RWPE2 (cell line): Measurements from ENCODE around the gene ACTG2.

ENCODE experiments used
- ATAC-seq: fragments of 200-7000 bp; cut with Tn5 transposase; 3 replicates; pipeline ENCODE4 v1.9.1; 2021; ENCODE audit warnings: low read depth
- DNase-seq: peaks from one replicate; pipeline ENCODE4 v3.0.0-alpha.2; 2020; ENCODE audit warnings: low spot score
- H3K27ac ChIP-seq: fragments of 450-650 bp; 2 replicates; pipeline ENCODE4 v1.5.1; 2017; ENCODE audit warnings: mild to moderate bottlenecking; ENCODE audit not compliant: poor library complexity, severe bottlenecking
- H3K27me3 ChIP-seq: fragments of 250-450 bp; sonication (Bioruptor Pico); 2 replicates; pipeline ENCODE4 v1.5.1; 2021; ENCODE audit warnings: mild to moderate bottlenecking, moderate library complexity; ENCODE audit not compliant: insufficient read depth, poor library complexity, severe bottlenecking
- H3K36me3 ChIP-seq: fragments of 250-450 bp; sonication (Bioruptor Pico); 2 replicates; pipeline ENCODE4 v1.5.1; 2020; ENCODE audit warnings: low read depth, mild to moderate bottlenecking, moderate library complexity
- H3K4me1 ChIP-seq: fragments of 250-450 bp; sonication (Bioruptor Pico); 2 replicates; pipeline ENCODE4 v1.5.1; 2021; ENCODE audit warnings: mild to moderate bottlenecking, moderate library complexity; ENCODE audit not compliant: insufficient read depth, poor library complexity, severe bottlenecking
- H3K4me3 ChIP-seq: fragments of 250-450 bp; sonication (Bioruptor Pico); 2 replicates; pipeline ENCODE4 v1.5.1; 2021; ENCODE audit warnings: mild to moderate bottlenecking, moderate library complexity; ENCODE audit not compliant: severe bottlenecking
- H3K9me3 ChIP-seq: fragments of 250-450 bp; sonication (Bioruptor Pico); 2 replicates; pipeline ENCODE4 v1.5.1; 2021; ENCODE audit warnings: mild to moderate bottlenecking, moderate library complexity; ENCODE audit not compliant: severe bottlenecking
- TF ChIP-seq, protein P1 (sequence below): fragments of 450-650 bp; IDR thresholded peaks from one replicate; pipeline ENCODE4 v1.5.1; 2017; ENCODE audit warnings: mild to moderate bottlenecking, moderate library complexity; ENCODE audit not compliant: poor library complexity, severe bottlenecking

The ACTG2 gene

DNA sequence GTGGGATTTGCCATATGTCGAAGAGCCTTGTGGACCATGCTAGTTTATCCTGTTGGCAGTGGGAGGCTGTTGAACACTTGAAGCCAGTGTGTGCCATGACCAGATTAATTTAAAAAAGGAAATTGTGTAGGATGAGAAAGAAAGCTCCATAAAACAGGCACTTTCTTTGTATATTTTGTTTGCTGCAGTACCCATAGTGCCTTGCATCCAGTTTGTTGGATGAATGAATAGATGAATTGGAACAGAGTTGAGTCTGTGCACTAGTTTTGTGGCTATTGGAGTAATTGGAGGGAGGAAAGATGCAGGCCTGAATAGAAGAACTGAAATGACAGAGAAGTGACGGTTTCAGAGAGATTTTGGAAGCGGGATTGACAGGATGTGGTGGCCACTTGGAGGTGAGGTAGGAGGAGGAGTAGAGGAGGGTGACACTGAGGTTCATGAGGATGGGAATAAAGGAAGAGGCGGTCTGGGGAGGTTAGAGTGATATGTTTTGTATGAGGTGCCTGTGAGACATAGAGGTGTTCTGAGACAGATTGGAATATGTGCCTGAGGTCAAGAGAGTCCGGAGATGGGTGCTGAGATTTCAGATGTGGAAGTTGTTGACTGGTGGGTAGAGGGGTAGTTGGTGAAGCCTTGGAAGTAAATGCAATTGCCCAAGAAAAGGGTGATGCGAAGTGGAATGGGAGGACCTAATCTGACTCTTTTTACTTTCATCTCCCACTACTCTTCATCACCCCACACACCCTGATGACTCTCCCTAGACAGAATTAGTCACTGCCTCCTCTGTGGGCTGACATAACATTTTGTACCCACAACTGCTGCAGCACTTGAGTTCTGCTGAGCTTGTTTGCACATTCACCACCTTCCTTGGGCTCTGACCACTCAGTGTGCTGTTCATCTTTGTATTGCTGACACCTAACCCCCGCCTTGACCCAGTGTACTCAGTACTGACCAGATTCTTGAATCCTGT, 39.0 kb downstream of the ACTG2 start:
- peaks cover 55% of the 10 kb centered on the region for H3K36me3 ChIP-seq
- no peak for DNase-seq
- peaks cover 42% of the 10 kb centered on the region for H3K4me1 ChIP-seq
- H3K27ac ChIP-seq, result peak overlapping the region; percentile 35
- ATAC-seq, result peak; percentile 70
- TF ChIP-seq, protein P1, sequence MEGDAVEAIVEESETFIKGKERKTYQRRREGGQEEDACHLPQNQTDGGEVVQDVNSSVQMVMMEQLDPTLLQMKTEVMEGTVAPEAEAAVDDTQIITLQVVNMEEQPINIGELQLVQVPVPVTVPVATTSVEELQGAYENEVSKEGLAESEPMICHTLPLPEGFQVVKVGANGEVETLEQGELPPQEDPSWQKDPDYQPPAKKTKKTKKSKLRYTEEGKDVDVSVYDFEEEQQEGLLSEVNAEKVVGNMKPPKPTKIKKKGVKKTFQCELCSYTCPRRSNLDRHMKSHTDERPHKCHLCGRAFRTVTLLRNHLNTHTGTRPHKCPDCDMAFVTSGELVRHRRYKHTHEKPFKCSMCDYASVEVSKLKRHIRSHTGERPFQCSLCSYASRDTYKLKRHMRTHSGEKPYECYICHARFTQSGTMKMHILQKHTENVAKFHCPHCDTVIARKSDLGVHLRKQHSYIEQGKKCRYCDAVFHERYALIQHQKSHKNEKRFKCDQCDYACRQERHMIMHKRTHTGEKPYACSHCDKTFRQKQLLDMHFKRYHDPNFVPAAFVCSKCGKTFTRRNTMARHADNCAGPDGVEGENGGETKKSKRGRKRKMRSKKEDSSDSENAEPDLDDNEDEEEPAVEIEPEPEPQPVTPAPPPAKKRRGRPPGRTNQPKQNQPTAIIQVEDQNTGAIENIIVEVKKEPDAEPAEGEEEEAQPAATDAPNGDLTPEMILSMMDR, result no peak
- H3K9me3 ChIP-seq, result no peaks in the 10 kb centered on the region
- H3K4me3 ChIP-seq, result no peak overlapping the region
- H3K27me3 ChIP-seq, result no peaks in the 10 kb centered on the region

DNA sequence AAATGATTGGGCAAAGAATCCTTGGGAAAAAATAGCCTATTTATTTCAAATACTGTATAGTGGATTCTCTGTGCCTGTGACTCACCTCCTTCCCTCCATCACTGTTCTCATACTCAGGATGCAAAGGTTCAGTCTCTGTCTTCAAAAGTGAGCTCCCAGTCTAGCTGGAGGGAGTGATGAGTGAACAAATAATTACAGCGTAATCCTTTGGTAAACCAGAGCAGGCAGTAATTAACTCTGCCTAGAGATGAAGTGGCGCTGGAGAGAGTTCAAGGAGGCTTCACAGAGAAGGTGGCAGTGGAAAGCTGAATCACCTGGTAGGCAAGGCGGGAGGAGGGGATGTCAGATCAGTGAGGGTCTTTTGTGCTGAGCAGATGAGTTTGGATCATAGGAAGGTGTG, 40.4 kb downstream of the ACTG2 start:
- H3K36me3 ChIP-seq, result peaks cover 47% of the 10 kb centered on the region
- H3K27ac ChIP-seq, result no peak overlapping the region
- DNase-seq, result no peak
- ATAC-seq, result no peak
- peaks cover 35% of the 10 kb centered on the region for H3K4me1 ChIP-seq
- TF ChIP-seq, protein P1, result no peak
- H3K27me3 ChIP-seq, result no peaks in the 10 kb centered on the region
- H3K4me3 ChIP-seq, result no peak overlapping the region
- no peaks in the 10 kb centered on the region for H3K9me3 ChIP-seq

DNA sequence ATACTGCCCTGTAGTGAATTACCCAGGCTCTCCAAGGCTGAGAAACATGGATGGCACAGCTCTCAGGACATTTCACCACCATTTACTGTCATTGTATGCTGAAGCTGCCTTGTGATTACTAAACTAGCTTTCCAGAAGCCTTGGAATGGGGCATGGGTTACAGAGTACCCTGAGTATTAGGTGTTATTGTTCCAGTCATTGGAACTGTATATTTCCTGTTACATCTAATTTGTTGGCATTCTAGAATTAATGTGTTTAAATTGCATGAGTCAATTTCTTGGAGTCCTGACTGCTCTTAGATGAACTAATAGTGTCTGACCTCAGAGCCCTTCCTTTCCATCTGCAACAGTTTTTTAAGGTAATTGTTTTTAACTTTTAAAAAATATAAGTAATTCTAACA, 42.8 kb downstream of the ACTG2 start:
- Histone ChIP-seq H3K36me3 (peaks cover 50% of the 10 kb centered on the region), H3K27ac (peak overlapping the region; percentile 14), H3K9me3 (no peaks in the 10 kb centered on the region), H3K4me1 (peaks cover 35% of the 10 kb centered on the region), H3K27me3 (no peaks in the 10 kb centered on the region), H3K4me3 (no peak overlapping the region)
- TF ChIP-seq, protein P1, result no peak
- ATAC-seq (peak; percentile 5; the same call in 1 of the 3 replicates), DNase-seq (no peak)

DNA sequence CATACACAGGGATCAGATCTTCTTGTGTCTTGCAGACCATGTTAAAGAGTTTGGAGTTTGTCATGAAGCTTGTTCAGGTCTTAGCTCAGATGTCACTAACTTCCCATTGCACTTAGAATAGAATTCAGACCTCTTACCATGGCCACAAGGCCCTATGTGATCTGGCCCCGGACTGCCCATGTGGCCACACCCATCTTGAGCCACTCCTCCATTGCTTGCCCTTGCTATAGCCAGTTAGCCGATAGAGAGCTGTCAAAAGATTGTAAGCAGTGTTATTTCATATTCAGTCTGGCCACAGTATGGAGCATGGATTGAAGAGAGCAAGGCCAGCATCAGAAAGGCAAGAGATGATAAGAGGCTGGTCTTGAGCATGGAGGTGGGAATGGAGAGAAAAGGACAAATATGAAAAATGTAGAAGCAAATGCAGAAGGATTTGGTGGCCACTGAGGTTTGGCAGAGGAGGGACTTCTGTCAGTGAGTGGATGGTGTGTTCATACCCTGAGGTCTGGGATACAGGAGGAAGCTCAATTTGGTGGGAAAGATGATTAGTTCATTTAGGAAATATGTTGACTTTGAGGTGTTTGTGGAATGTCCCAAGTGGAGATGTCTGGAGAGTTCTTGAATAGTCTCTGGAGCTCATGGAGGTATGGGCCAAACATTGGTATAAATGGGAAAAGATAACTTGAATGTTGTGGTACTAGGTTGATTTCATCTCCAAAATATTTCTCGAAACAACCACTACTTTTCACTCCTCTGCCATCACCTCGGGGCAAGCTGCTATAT, 44.5 kb downstream of the ACTG2 start:
- no peaks in the 10 kb centered on the region for H3K27me3 ChIP-seq
- no peaks in the 10 kb centered on the region for H3K9me3 ChIP-seq
- no peak overlapping the region for H3K27ac ChIP-seq
- no peak for ATAC-seq
- no peak for DNase-seq
- H3K4me1 ChIP-seq, result peaks cover 28% of the 10 kb centered on the region
- no peak overlapping the region for H3K4me3 ChIP-seq
- peaks cover 61% of the 10 kb centered on the region for H3K36me3 ChIP-seq
- TF ChIP-seq, protein P1, result no peak
